ENCODE data around the gene COBL.

The COBL gene

GRCh38 chr7:51290304-51290637 is 26.3 kb downstream of the COBL start:
- TF ChIP-seq CTCF (IDR thresholded peaks at IDR 0.05; ENCODE audit: borderline replicate concordance, insufficient read depth, low read depth, low read length) = no peak
- no peak overlapping the region for H3K4me3 ChIP-seq (ENCODE audit: low read depth, low read length)

GRCh38 chr7:51289623-51290303 is 26.8 kb downstream of the COBL start:
- TF ChIP-seq CTCF (IDR thresholded peaks at IDR 0.05; ENCODE audit: borderline replicate concordance, insufficient read depth, low read depth, low read length) = no peak
- no peak overlapping the region for H3K4me3 ChIP-seq (ENCODE audit: low read depth, low read length)

- no peak for TF ChIP-seq CTCF (IDR thresholded peaks at IDR 0.05; ENCODE audit: borderline replicate concordance, insufficient read depth, low read depth, low read length)
- no peak overlapping the region for H3K4me3 ChIP-seq (ENCODE audit: low read depth, low read length)
These were observed 27.6 kb downstream of the COBL start for GRCh38 chr7:51288896-51289622.

- TF ChIP-seq CTCF (IDR thresholded peaks at IDR 0.05; ENCODE audit: borderline replicate concordance, insufficient read depth, low read depth, low read length) = no peak
- no peak overlapping the region for H3K4me3 ChIP-seq (ENCODE audit: low read depth, low read length)
These were observed 30.2 kb downstream of the COBL start for GRCh38 chr7:51286401-51286800.

- no peak overlapping the region for H3K4me3 ChIP-seq (ENCODE audit: low read depth, low read length)
- TF ChIP-seq CTCF (IDR thresholded peaks at IDR 0.05; ENCODE audit: borderline replicate concordance, insufficient read depth, low read depth, low read length) = no peak
These were observed 36.5 kb downstream of the COBL start for GRCh38 chr7:51280156-51280555.

GRCh38 chr7:51279391-51280023 is 37.1 kb downstream of the COBL start:
- TF ChIP-seq CTCF (IDR thresholded peaks at IDR 0.05; ENCODE audit: borderline replicate concordance, insufficient read depth, low read depth, low read length) = no peak
- no peak overlapping the region for H3K4me3 ChIP-seq (ENCODE audit: low read depth, low read length)
